ENCODE results near the gene WDR41.

WDR41 gene

GRCh38 chr5:77397686-77398292 lies 94.3 kb downstream of the WDR41 start:
- Histone ChIP-seq H3K36me3 (ENCODE audit: control insufficient read depth in 4 of 4, insufficient read depth in 4 of 4, low read length in 3 of 4) (no peaks in the 10 kb centered on the region), H3K27me3 (replicated peaks in 2 of 5; ENCODE audit: control insufficient read depth in 4 of 5, insufficient read depth in 5 of 5, low read length in 4 of 5) (no peaks in the 10 kb centered on the region), H3K9me3 (ENCODE audit: control extremely low read depth in 1 of 5, control insufficient read depth in 4 of 5, insufficient read depth in 2 of 5, low read depth in 1 of 5, low read length in 4 of 5) (no peaks in the 10 kb centered on the region), H3K4me3 (ENCODE audit: control insufficient read depth in 1 of 7, extremely low read depth in 1 of 7, insufficient read depth in 4 of 7, low read depth in 2 of 7, low read length in 6 of 7) (no peak overlapping the region), H3K4me1 (ENCODE audit: control extremely low read depth in 1 of 4, control insufficient read depth in 4 of 4, insufficient read depth in 4 of 4, low read length in 3 of 4) (no peaks in the 10 kb centered on the region), H3K27ac (ENCODE audit: insufficient read depth in 1 of 2, low read depth in 1 of 2, low read length in 2 of 2, poor library complexity in 1 of 2, severe bottlenecking in 2 of 2) (no peak overlapping the region)
- POLR2A ChIA-PET, result no interaction called here
- DNase-seq, result no peak
- CTCF ChIA-PET, result no interaction called here
- 100% methylated on average over 2 of the region's 5 CpGs for WGBS (ENCODE audit: insufficient coverage)

- Histone ChIP-seq H3K4me1 (ENCODE audit: control extremely low read depth in 1 of 4, control insufficient read depth in 4 of 4, insufficient read depth in 4 of 4, low read length in 3 of 4) (no peaks in the 10 kb centered on the region), H3K36me3 (ENCODE audit: control insufficient read depth in 4 of 4, insufficient read depth in 4 of 4, low read length in 3 of 4) (no peaks in the 10 kb centered on the region), H3K4me3 (ENCODE audit: control insufficient read depth in 1 of 7, extremely low read depth in 1 of 7, insufficient read depth in 4 of 7, low read depth in 2 of 7, low read length in 6 of 7) (no peak overlapping the region), H3K27ac (ENCODE audit: insufficient read depth in 1 of 2, low read depth in 1 of 2, low read length in 2 of 2, poor library complexity in 1 of 2, severe bottlenecking in 2 of 2) (no peak overlapping the region), H3K9me3 (ENCODE audit: control extremely low read depth in 1 of 5, control insufficient read depth in 4 of 5, insufficient read depth in 2 of 5, low read depth in 1 of 5, low read length in 4 of 5) (no peaks in the 10 kb centered on the region), H3K27me3 (replicated peaks in 2 of 5; ENCODE audit: control insufficient read depth in 4 of 5, insufficient read depth in 5 of 5, low read length in 4 of 5) (no peaks in the 10 kb centered on the region)
- CTCF ChIA-PET, result interaction anchor here (0.8 kb wide), 1 partner anchor 301 kb away, joined by 3 read pairs; no protein-coding TSS in a partner anchor
- 100% methylated on average over 1 of the region's 1 CpG for WGBS (ENCODE audit: insufficient coverage)
- peak in 1 of 3 donors; percentile 2 for DNase-seq
- POLR2A ChIA-PET, result no interaction called here
Observed at GRCh38 chr5:77396017-77396416, 96.1 kb downstream of the WDR41 start.

GRCh38 chr5:77394064-77394715 lies 97.9 kb downstream of the WDR41 start:
- 96% methylated on average over 3 of the region's 3 CpGs for WGBS (ENCODE audit: insufficient coverage)
- Histone ChIP-seq H3K4me3 (ENCODE audit: control insufficient read depth in 1 of 7, extremely low read depth in 1 of 7, insufficient read depth in 4 of 7, low read depth in 2 of 7, low read length in 6 of 7) (no peak overlapping the region), H3K36me3 (ENCODE audit: control insufficient read depth in 4 of 4, insufficient read depth in 4 of 4, low read length in 3 of 4) (no peaks in the 10 kb centered on the region), H3K27me3 (replicated peaks in 2 of 5; ENCODE audit: control insufficient read depth in 4 of 5, insufficient read depth in 5 of 5, low read length in 4 of 5) (no peaks in the 10 kb centered on the region), H3K27ac (ENCODE audit: insufficient read depth in 1 of 2, low read depth in 1 of 2, low read length in 2 of 2, poor library complexity in 1 of 2, severe bottlenecking in 2 of 2) (no peak overlapping the region), H3K9me3 (ENCODE audit: control extremely low read depth in 1 of 5, control insufficient read depth in 4 of 5, insufficient read depth in 2 of 5, low read depth in 1 of 5, low read length in 4 of 5) (no peaks in the 10 kb centered on the region), H3K4me1 (ENCODE audit: control extremely low read depth in 1 of 4, control insufficient read depth in 4 of 4, insufficient read depth in 4 of 4, low read length in 3 of 4) (no peaks in the 10 kb centered on the region)
- ChIA-PET CTCF (no interaction called here), POLR2A (no interaction called here)
- no peak for DNase-seq

GRCh38 chr5:77391240-77391765 lies 100.8 kb downstream of the WDR41 start:
- H3K27ac ChIP-seq (ENCODE audit: insufficient read depth in 1 of 2, low read depth in 1 of 2, low read length in 2 of 2, poor library complexity in 1 of 2, severe bottlenecking in 2 of 2), result no peak overlapping the region
- no peak for DNase-seq
- no peaks in the 10 kb centered on the region for H3K27me3 ChIP-seq (replicated peaks in 2 of 5; ENCODE audit: control insufficient read depth in 4 of 5, insufficient read depth in 5 of 5, low read length in 4 of 5)
- CTCF ChIA-PET, result no interaction called here
- POLR2A ChIA-PET, result no interaction called here
- H3K4me3 ChIP-seq (ENCODE audit: control insufficient read depth in 1 of 7, extremely low read depth in 1 of 7, insufficient read depth in 4 of 7, low read depth in 2 of 7, low read length in 6 of 7), result no peak overlapping the region
- no peaks in the 10 kb centered on the region for H3K36me3 ChIP-seq (ENCODE audit: control insufficient read depth in 4 of 4, insufficient read depth in 4 of 4, low read length in 3 of 4)
- H3K4me1 ChIP-seq (ENCODE audit: control extremely low read depth in 1 of 4, control insufficient read depth in 4 of 4, insufficient read depth in 4 of 4, low read length in 3 of 4), result no peaks in the 10 kb centered on the region
- WGBS (ENCODE audit: insufficient coverage), result 93% methylated on average over 9 of the region's 10 CpGs
- no peaks in the 10 kb centered on the region for H3K9me3 ChIP-seq (ENCODE audit: control extremely low read depth in 1 of 5, control insufficient read depth in 4 of 5, insufficient read depth in 2 of 5, low read depth in 1 of 5, low read length in 4 of 5)

- Histone ChIP-seq H3K4me1 (ENCODE audit: control extremely low read depth in 1 of 4, control insufficient read depth in 4 of 4, insufficient read depth in 4 of 4, low read length in 3 of 4) (no peaks in the 10 kb centered on the region), H3K4me3 (ENCODE audit: control insufficient read depth in 1 of 7, extremely low read depth in 1 of 7, insufficient read depth in 4 of 7, low read depth in 2 of 7, low read length in 6 of 7) (no peak overlapping the region), H3K36me3 (ENCODE audit: control insufficient read depth in 4 of 4, insufficient read depth in 4 of 4, low read length in 3 of 4) (no peaks in the 10 kb centered on the region), H3K9me3 (ENCODE audit: control extremely low read depth in 1 of 5, control insufficient read depth in 4 of 5, insufficient read depth in 2 of 5, low read depth in 1 of 5, low read length in 4 of 5) (no peaks in the 10 kb centered on the region), H3K27me3 (replicated peaks in 2 of 5; ENCODE audit: control insufficient read depth in 4 of 5, insufficient read depth in 5 of 5, low read length in 4 of 5) (no peaks in the 10 kb centered on the region), H3K27ac (ENCODE audit: insufficient read depth in 1 of 2, low read depth in 1 of 2, low read length in 2 of 2, poor library complexity in 1 of 2, severe bottlenecking in 2 of 2) (no peak overlapping the region)
- ChIA-PET CTCF (no interaction called here), POLR2A (no interaction called here)
- no peak for DNase-seq
- no CpG with 5 or more reads among the region's 2 CpGs for WGBS (ENCODE audit: insufficient coverage)
Observed at GRCh38 chr5:77390795-77391194, 101.3 kb downstream of the WDR41 start.

- no peak overlapping the region for H3K27ac ChIP-seq (ENCODE audit: insufficient read depth in 1 of 2, low read depth in 1 of 2, low read length in 2 of 2, poor library complexity in 1 of 2, severe bottlenecking in 2 of 2)
- no peaks in the 10 kb centered on the region for H3K9me3 ChIP-seq (ENCODE audit: control extremely low read depth in 1 of 5, control insufficient read depth in 4 of 5, insufficient read depth in 2 of 5, low read depth in 1 of 5, low read length in 4 of 5)
- H3K36me3 ChIP-seq (ENCODE audit: control insufficient read depth in 4 of 4, insufficient read depth in 4 of 4, low read length in 3 of 4), result no peaks in the 10 kb centered on the region
- no peak for DNase-seq
- no peaks in the 10 kb centered on the region for H3K4me1 ChIP-seq (ENCODE audit: control extremely low read depth in 1 of 4, control insufficient read depth in 4 of 4, insufficient read depth in 4 of 4, low read length in 3 of 4)
- no peaks in the 10 kb centered on the region for H3K27me3 ChIP-seq (replicated peaks in 2 of 5; ENCODE audit: control insufficient read depth in 4 of 5, insufficient read depth in 5 of 5, low read length in 4 of 5)
- POLR2A ChIA-PET, result no interaction called here
- no peak overlapping the region for H3K4me3 ChIP-seq (ENCODE audit: control insufficient read depth in 1 of 7, extremely low read depth in 1 of 7, insufficient read depth in 4 of 7, low read depth in 2 of 7, low read length in 6 of 7)
- 100% methylated on average over 3 of the region's 3 CpGs for WGBS (ENCODE audit: insufficient coverage)
- CTCF ChIA-PET, result no interaction called here
Observed at GRCh38 chr5:77390221-77390620, 101.9 kb downstream of the WDR41 start.

GRCh38 chr5:77389746-77390145 lies 102.4 kb downstream of the WDR41 start:
- no peaks in the 10 kb centered on the region for H3K27me3 ChIP-seq (replicated peaks in 2 of 5; ENCODE audit: control insufficient read depth in 4 of 5, insufficient read depth in 5 of 5, low read length in 4 of 5)
- ChIA-PET POLR2A (interaction anchor here (0.6 kb wide), 1 partner anchor 1945 kb away, joined by 3 read pairs; no protein-coding TSS in a partner anchor), CTCF (no interaction called here)
- H3K36me3 ChIP-seq (ENCODE audit: control insufficient read depth in 4 of 4, insufficient read depth in 4 of 4, low read length in 3 of 4), result no peaks in the 10 kb centered on the region
- WGBS (ENCODE audit: insufficient coverage), result no CpG with 5 or more reads among the region's 2 CpGs
- DNase-seq, result no peak
- no peaks in the 10 kb centered on the region for H3K4me1 ChIP-seq (ENCODE audit: control extremely low read depth in 1 of 4, control insufficient read depth in 4 of 4, insufficient read depth in 4 of 4, low read length in 3 of 4)
- no peak overlapping the region for H3K27ac ChIP-seq (ENCODE audit: insufficient read depth in 1 of 2, low read depth in 1 of 2, low read length in 2 of 2, poor library complexity in 1 of 2, severe bottlenecking in 2 of 2)
- H3K4me3 ChIP-seq (ENCODE audit: control insufficient read depth in 1 of 7, extremely low read depth in 1 of 7, insufficient read depth in 4 of 7, low read depth in 2 of 7, low read length in 6 of 7), result no peak overlapping the region
- H3K9me3 ChIP-seq (ENCODE audit: control extremely low read depth in 1 of 5, control insufficient read depth in 4 of 5, insufficient read depth in 2 of 5, low read depth in 1 of 5, low read length in 4 of 5), result no peaks in the 10 kb centered on the region
